Neural progenitor cell (in vitro differentiated cells): Measurements from ENCODE around the gene LRP1B. TPM values are rescaled to one million over a fixed set of nuclear protein-coding genes. Genes with fewer than 3 reads are reported as not detected.

Source experiments
- DNase-seq: peaks from one replicate; pipeline ENCODE4 v3.0.0-alpha.2; 2016; ENCODE audit warnings: low spot score
- H2AFZ ChIP-seq: fragments of 200-600 bp; sonication (generic); replicated peaks from 2 replicates; pipeline ENCODE4 v1.6.1; 2016; ENCODE audit warnings: antibody characterized with exemption
- H3F3A ChIP-seq: fragments of 200-600 bp; sonication (generic); 2 replicates; pipeline ENCODE4 v1.6.1; 2016; ENCODE audit warnings: antibody characterized with exemption, low read depth
- H3K27ac ChIP-seq: fragments of 200-600 bp; sonication (generic); 2 replicates; pipeline ENCODE4 v1.5.1; 2016; ENCODE audit warnings: mild to moderate bottlenecking
- H3K27me3 ChIP-seq: fragments of 200-600 bp; sonication (generic); 2 replicates; pipeline ENCODE4 v1.6.1; 2016; ENCODE audit warnings: mild to moderate bottlenecking, moderate library complexity
- H3K36me3 ChIP-seq: fragments of 200-600 bp; sonication (generic); 2 replicates; pipeline ENCODE4 v1.5.1; 2016
- H3K4me1 ChIP-seq: fragments of 200-600 bp; sonication (generic); 2 replicates; pipeline ENCODE4 v1.6.1; 2016; ENCODE audit warnings: mixed run types
- H3K4me2 ChIP-seq: fragments of 200-600 bp; sonication (generic); 2 replicates; pipeline ENCODE4 v1.6.1; 2016
- H3K4me3 ChIP-seq: fragments of 200-600 bp; sonication (generic); 2 replicates; pipeline ENCODE4 v1.5.1; 2016
- H3K79me2 ChIP-seq: fragments of 200-600 bp; sonication (generic); 2 replicates; pipeline ENCODE4 v1.6.1; 2016; ENCODE audit warnings: low read depth
- H3K9ac ChIP-seq: fragments of 200-600 bp; sonication (generic); 2 replicates; pipeline ENCODE4 v1.6.1; 2016
- H3K9me3 ChIP-seq: fragments of 200-600 bp; sonication (generic); 2 replicates; pipeline ENCODE4 v1.5.1; 2016; ENCODE audit warnings: low read depth
- H4K20me1 ChIP-seq: fragments of 200-600 bp; sonication (generic); 2 replicates; pipeline ENCODE4 v1.6.1; 2016; ENCODE audit warnings: low read depth
- H3K27ac Mint-ChIP-seq: 3 replicates; pipeline ENCODE4 v1.8.0; 2021; ENCODE audit warnings: mixed read lengths
- H3K27me3 Mint-ChIP-seq: 2 replicates; pipeline ENCODE4 v1.8.0; 2022; ENCODE audit warnings: low read depth, mild to moderate bottlenecking, inconsistent platforms, moderate library complexity, mixed read lengths; ENCODE audit not compliant: insufficient read depth
- H3K36me3 Mint-ChIP-seq: 3 replicates; pipeline ENCODE4 v1.8.0; 2021; ENCODE audit warnings: mixed read lengths
- H3K4me1 Mint-ChIP-seq: 3 replicates; pipeline ENCODE4 v1.8.0; 2021; ENCODE audit warnings: mixed read lengths
- H3K4me3 Mint-ChIP-seq: 3 replicates; pipeline ENCODE4 v1.8.0; 2021; ENCODE audit warnings: mild to moderate bottlenecking, moderate library complexity, mixed read lengths
- H3K9me3 Mint-ChIP-seq: 3 replicates; pipeline ENCODE4 v1.8.0; 2020; ENCODE audit warnings: mixed read lengths
- EZH2 ChIP-seq: fragments of 200-600 bp; sonication (generic); IDR thresholded peaks from 2 replicates; pipeline ENCODE4 v1.6.1; 2017; ENCODE audit warnings: antibody characterized with exemption, mild to moderate bottlenecking, moderate library complexity
- EZH2phosphoT487 ChIP-seq: fragments of 200-600 bp; sonication (generic); IDR thresholded peaks from 2 replicates; pipeline ENCODE4 v1.6.1; 2017; ENCODE audit warnings: antibody characterized with exemption
- total RNA-seq: library from RNA; depleted of rRNA; stranded (reverse); fragments of >200 nt; gene quantifications from 2 replicates; pipeline ENCODE4 v1.2.3, GENCODE V29; 2015; ENCODE audit warnings: low replicate concordance
- TF ChIP-seq, protein P1 (sequence below): fragments of 200-600 bp; sonication (generic); IDR thresholded peaks from 2 replicates; pipeline ENCODE4 v1.5.1; 2017; ENCODE audit warnings: antibody characterized with exemption, mild to moderate bottlenecking

The LRP1B gene
- total RNA-seq, 1 donor from 2014 or later, result not detected

DNA sequence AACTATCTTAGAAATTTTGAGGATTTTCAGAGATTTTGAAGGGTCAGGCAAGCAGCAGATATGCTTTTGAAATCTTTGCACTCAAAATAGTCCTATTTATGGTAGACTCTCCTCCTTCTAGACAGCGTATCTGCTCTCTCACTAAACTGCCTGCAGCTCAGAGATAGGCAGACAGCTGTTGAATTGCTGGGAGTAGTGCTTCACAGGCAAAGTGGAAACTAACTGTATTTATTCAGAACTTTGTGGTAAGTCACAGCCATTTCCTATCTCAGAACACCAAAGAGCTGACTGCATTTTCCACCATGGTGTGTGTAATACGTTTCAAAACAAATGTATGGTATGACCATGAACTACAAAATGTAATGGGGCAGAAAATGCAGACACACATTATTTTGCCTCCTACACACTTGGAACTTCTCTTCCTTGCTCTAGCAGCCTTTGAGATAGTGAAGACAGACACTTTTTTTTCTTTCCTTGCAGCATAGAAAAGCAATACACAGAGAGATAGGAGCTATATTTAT, 352.4 kb downstream of the LRP1B start:
- no peak overlapping the region for H2AFZ ChIP-seq
- no peak for DNase-seq
- H3K79me2 ChIP-seq, result no peaks in the 10 kb centered on the region
- H4K20me1 ChIP-seq, result no peaks in the 10 kb centered on the region
- H3K27me3 ChIP-seq, result no peaks in the 10 kb centered on the region
- Mint-ChIP-seq H3K36me3 (no peaks in the 10 kb centered on the region), H3K27me3 (no peaks in the 10 kb centered on the region), H3K4me1 (no peaks in the 10 kb centered on the region), H3K4me3 (no peak overlapping the region), H3K9me3 (no peaks in the 10 kb centered on the region), H3K27ac (no peak overlapping the region)
- H3K9me3 ChIP-seq, result no peaks in the 10 kb centered on the region
- H3K4me1 ChIP-seq, result no peaks in the 10 kb centered on the region
- no peak overlapping the region for H3K4me2 ChIP-seq
- no peaks in the 10 kb centered on the region for H3F3A ChIP-seq
- no peaks in the 10 kb centered on the region for H3K36me3 ChIP-seq
- H3K4me3 ChIP-seq, result no peak overlapping the region
- no peak overlapping the region for H3K27ac ChIP-seq
- no peak for TF ChIP-seq EZH2phosphoT487
- TF ChIP-seq EZH2, result no peak
- TF ChIP-seq, protein P1, sequence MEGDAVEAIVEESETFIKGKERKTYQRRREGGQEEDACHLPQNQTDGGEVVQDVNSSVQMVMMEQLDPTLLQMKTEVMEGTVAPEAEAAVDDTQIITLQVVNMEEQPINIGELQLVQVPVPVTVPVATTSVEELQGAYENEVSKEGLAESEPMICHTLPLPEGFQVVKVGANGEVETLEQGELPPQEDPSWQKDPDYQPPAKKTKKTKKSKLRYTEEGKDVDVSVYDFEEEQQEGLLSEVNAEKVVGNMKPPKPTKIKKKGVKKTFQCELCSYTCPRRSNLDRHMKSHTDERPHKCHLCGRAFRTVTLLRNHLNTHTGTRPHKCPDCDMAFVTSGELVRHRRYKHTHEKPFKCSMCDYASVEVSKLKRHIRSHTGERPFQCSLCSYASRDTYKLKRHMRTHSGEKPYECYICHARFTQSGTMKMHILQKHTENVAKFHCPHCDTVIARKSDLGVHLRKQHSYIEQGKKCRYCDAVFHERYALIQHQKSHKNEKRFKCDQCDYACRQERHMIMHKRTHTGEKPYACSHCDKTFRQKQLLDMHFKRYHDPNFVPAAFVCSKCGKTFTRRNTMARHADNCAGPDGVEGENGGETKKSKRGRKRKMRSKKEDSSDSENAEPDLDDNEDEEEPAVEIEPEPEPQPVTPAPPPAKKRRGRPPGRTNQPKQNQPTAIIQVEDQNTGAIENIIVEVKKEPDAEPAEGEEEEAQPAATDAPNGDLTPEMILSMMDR, result no peak
- no peak overlapping the region for H3K9ac ChIP-seq

- Mint-ChIP-seq H3K9me3 (no peaks in the 10 kb centered on the region), H3K4me1 (peaks cover 11% of the 10 kb centered on the region), H3K27me3 (no peaks in the 10 kb centered on the region), H3K27ac (no peak overlapping the region), H3K36me3 (no peaks in the 10 kb centered on the region), H3K4me3 (no peak overlapping the region)
- Histone ChIP-seq H3K27ac (no peak overlapping the region), H3K4me2 (no peak overlapping the region), H2AFZ (no peak overlapping the region), H3K79me2 (no peaks in the 10 kb centered on the region), H3K4me3 (no peak overlapping the region), H3K27me3 (no peaks in the 10 kb centered on the region), H3K36me3 (no peaks in the 10 kb centered on the region), H3K4me1 (no peaks in the 10 kb centered on the region), H3F3A (no peaks in the 10 kb centered on the region), H3K9ac (no peak overlapping the region), H3K9me3 (no peaks in the 10 kb centered on the region), H4K20me1 (no peaks in the 10 kb centered on the region)
- no peak for TF ChIP-seq EZH2
- TF ChIP-seq, protein P1, result no peak
- no peak for TF ChIP-seq EZH2phosphoT487
- no peak for DNase-seq
Observed at GRCh38 chr2:141770530-141770929, 360.3 kb downstream of the LRP1B start.

DNA sequence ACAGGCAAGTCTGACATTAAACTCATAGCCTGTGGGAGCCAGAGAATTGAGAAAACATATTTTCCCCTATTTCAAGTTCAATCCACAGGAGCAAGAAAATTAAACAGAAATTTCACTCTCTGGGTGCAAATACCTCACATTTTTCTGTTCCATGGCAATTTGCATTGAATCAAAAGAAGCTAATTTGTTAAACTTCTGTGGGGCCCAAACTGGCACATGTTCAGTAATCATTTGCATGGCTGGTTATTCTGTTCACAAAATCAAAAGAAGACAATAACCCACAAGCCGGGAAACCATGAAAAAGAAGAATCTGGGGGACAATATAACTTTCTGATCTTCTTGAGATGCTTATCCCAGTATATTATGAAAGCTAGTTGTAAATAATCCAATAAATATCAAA, 363.1 kb downstream of the LRP1B start:
- Histone ChIP-seq H2AFZ (no peak overlapping the region), H3F3A (no peaks in the 10 kb centered on the region), H3K4me1 (no peaks in the 10 kb centered on the region), H3K9me3 (no peaks in the 10 kb centered on the region), H3K9ac (no peak overlapping the region), H3K79me2 (no peaks in the 10 kb centered on the region), H3K27ac (no peak overlapping the region), H4K20me1 (no peaks in the 10 kb centered on the region), H3K4me3 (no peak overlapping the region), H3K27me3 (no peaks in the 10 kb centered on the region), H3K36me3 (no peaks in the 10 kb centered on the region), H3K4me2 (no peak overlapping the region)
- H3K27ac Mint-ChIP-seq, result no peak overlapping the region
- TF ChIP-seq, protein P1, result no peak
- no peak for TF ChIP-seq EZH2phosphoT487
- no peak for TF ChIP-seq EZH2
- H3K36me3 Mint-ChIP-seq, result no peaks in the 10 kb centered on the region
- no peak overlapping the region for H3K4me3 Mint-ChIP-seq
- peaks cover 11% of the 10 kb centered on the region for H3K4me1 Mint-ChIP-seq
- no peaks in the 10 kb centered on the region for H3K27me3 Mint-ChIP-seq
- DNase-seq, result no peak
- H3K9me3 Mint-ChIP-seq, result no peaks in the 10 kb centered on the region
